Astrocyte of the spinal cord (primary cell): ENCODE measurements around the gene HCST.

Source experiments
- DNase-seq: peaks from one replicate; pipeline ENCODE4 v3.0.0; 2011; ENCODE audit warnings: low read depth, low spot score
- H3K4me3 ChIP-seq: 2 replicates; pipeline ENCODE4 v1.5.1; 2011; ENCODE audit warnings: low read depth, mild to moderate bottlenecking, low read length, moderate library complexity
- in situ Hi-C: cut with HindIII; loops from 2 replicates; pipeline ENCODE4 v1.10.0; 2017; ENCODE audit warnings: low sequenced_read_pairs
- TF ChIP-seq, protein P1 (sequence below): IDR thresholded peaks from 2 replicates; pipeline ENCODE4 v1.5.1; 2012; ENCODE audit warnings: low read depth, mild to moderate bottlenecking, low read length, inconsistent platforms

HCST gene

DNA sequence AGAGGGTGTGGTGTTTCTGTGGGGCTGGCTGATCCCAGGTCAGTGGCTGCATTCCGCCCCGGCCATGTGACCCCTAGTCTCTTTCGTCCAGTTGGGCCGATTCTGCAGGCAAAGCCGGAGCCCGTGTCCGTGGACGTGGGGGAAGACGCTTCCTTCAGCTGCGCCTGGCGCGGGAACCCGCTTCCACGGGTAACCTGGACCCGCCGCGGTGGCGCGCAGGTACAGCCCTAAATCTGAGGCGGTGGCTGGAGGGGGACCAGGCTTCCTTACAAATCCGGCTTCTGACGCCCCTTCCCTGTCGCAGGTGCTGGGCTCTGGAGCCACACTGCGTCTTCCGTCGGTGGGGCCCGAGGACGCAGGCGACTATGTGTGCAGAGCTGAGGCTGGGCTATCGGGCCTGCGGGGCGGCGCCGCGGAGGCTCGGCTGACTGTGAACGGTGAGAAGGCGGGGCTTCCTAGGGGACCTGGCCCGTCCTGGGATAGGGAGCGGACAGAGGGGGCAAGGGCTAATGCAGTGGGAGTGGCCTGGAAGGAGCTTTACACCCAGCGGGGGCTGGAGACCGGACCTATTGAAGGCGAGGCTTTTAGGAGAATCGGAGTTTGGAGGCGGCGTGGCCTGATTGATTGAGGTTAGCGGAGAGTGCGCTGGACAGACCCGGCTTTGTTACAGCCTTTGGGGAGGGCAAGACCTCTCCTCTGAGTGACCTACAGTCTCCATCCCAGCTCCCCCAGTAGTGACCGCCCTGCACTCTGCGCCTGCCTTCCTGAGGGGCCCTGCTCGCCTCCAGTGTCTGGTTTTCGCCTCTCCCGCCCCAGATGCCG lies 41.3 kb upstream of the HCST start:
- TF ChIP-seq, protein P1, sequence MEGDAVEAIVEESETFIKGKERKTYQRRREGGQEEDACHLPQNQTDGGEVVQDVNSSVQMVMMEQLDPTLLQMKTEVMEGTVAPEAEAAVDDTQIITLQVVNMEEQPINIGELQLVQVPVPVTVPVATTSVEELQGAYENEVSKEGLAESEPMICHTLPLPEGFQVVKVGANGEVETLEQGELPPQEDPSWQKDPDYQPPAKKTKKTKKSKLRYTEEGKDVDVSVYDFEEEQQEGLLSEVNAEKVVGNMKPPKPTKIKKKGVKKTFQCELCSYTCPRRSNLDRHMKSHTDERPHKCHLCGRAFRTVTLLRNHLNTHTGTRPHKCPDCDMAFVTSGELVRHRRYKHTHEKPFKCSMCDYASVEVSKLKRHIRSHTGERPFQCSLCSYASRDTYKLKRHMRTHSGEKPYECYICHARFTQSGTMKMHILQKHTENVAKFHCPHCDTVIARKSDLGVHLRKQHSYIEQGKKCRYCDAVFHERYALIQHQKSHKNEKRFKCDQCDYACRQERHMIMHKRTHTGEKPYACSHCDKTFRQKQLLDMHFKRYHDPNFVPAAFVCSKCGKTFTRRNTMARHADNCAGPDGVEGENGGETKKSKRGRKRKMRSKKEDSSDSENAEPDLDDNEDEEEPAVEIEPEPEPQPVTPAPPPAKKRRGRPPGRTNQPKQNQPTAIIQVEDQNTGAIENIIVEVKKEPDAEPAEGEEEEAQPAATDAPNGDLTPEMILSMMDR, result no peak
- DNase-seq, result no peak
- in situ Hi-C loops, result no loop called here
- H3K4me3 ChIP-seq, result no peak overlapping the region

DNA sequence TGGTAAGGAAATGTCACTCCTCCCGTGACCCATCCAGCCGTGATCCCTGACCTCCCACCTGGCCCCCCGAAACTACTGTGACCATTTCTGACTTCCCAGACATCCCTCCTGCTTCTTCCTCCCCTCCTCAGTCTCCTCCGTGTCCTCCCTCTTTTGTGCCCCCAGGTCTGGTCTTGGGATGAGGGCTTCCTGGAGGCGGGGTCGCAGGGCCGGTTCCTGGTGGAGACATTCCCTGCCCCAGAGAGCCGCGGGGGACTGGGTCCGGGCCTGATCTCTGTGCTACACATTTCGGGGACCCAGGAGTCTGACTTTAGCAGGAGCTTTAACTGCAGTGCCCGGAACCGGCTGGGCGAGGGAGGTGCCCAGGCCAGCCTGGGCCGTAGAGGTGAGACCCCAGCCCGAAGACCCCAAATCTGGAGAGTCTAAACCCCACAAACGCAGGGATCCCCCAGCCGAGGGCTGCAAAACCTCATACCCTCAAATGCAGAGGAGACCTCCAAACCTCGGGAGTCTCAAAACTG lies 40.6 kb upstream of the HCST start:
- no peak overlapping the region for H3K4me3 ChIP-seq
- in situ Hi-C loops, result no loop called here
- no peak for DNase-seq
- TF ChIP-seq, protein P1, result no peak

DNA sequence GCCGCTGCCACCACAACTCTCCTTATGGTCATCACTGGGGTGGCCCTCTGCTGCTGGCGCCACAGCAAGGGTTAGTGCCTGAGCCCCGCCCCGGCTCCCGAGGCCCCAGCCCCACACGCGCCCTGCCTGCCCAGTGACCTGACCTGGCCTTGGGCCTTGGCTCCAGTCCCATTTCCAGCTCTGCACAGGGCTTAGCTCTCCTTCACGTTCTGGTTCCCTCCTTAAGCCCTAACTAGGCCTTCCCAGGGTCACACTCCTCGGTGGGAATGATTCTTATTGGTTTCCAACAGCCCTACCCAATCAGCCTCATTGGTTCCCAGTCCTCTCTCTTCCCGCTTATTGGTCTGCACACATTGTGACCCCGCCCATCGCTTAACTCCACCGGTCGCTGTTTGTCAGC lies 39.8 kb upstream of the HCST start:
- DNase-seq, result no peak
- no peak overlapping the region for H3K4me3 ChIP-seq
- in situ Hi-C loops, result no loop called here
- TF ChIP-seq, protein P1, result no peak

DNA sequence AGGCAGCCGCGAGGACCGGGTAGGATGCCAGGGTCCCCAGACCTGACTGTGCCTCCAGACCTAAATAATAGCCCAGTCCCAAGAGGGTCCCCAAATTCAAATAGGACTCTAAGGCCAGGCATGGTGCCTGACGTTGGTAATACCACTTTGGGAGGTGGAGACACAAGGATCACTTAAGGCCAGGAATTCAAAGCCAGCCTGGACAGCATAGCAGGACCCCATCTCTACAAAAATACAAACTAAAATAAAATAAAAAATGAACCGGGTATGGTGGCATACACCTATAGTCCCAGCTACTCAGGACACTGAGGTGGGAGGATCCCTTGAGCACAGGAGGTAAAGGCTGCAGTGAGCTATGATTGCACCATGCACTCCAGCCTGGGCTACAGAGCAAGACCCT lies 39.3 kb upstream of the HCST start:
- in situ Hi-C loops, result no loop called here
- TF ChIP-seq, protein P1, result no peak

DNA sequence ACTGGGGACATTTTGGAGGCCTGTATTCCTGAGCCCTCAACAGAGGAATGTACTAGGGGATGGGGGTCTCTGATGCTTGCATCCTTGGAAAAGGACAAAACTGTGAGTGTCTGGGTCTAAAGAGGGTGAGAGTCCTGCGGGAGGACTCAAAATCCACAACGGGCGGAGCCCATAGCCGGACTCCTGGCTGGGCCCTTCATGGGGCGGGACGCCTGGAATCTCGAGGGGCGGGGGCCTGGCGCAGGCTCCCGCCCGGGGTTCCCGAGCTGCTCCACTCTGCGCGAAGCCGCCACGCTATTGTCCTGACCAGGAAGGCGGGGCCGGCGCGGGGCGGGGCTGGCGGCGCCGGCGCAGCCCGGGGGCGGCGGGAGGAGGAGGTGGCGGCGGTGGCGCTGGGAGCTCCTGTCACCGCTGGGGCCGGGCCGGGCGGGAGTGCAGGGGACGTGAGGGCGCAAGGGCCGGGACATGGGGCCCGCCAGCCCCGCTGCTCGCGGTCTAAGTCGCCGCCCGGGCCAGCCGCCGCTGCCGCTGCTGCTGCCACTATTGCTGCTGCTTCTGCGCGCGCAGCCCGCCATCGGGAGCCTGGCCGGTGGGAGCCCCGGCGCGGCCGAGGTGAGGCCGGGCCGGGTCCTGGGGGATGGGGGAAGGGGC lies 34.0 kb upstream of the HCST start, which contains the start of gene APLP1:
Gene APLP1 (plus strand): TSS at position 403 of the 651 bp plus-strand sequence. CDS start 63 bp downstream, at position 466.
- in situ Hi-C loops, result no loop called here
- no peak for DNase-seq
- H3K4me3 ChIP-seq, result peak within 1 kb of the TSS; percentile 17
- TF ChIP-seq, protein P1, result no peak

More for the DNA sequence above, 39.3 kb upstream of the HCST start:
- no peak overlapping the region for H3K4me3 ChIP-seq
- DNase-seq, result no peak

DNA sequence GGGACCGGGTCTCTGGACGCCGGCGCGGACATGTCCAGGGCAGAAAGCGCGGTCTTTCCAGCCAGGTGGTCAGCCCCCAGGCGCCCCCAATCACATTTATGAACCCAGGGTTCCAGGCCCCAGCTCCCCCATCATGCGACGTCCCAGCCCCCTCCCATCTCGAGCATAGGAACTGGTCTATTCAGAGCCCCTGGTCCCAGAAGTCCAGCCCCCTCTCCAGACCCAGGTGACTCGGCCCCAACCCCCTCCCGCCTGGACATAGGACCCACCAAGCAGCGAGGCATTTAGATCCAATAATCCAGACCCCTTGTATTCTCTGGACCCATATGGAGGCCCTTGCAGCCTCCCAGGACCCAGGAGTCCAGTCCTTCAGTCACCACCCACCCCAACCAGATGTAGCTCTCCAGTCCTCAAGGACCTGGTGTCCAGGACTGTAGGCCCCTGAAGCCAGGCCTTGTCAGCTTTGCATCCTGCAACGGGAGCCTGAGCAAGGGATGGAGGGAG lies 33.5 kb upstream of the HCST start:
- H3K4me3 ChIP-seq, result peak overlapping the region; percentile 17
- TF ChIP-seq, protein P1, result no peak
- in situ Hi-C loops, result no loop called here
- no peak for DNase-seq
